HEK293T (cell line): ENCODE data around the gene COLQ.
"Not testable (repeated sequence)": the region's sequence is repeated elsewhere in the genome, so short reads cannot be mapped to it uniquely, and the experiment has no call there.

Experiments used
- CTCF ChIA-PET: fragments of 350-600 bp; formaldehyde crosslinking; extraction: SDS; loops from one replicate; lab custom pipeline; 2021; ENCODE audit warnings: antibody characterized with exemption, inconsistent platforms; lab: Yijun Ruan, JAX
- POLR2A ChIA-PET: fragments of 350-600 bp; formaldehyde crosslinking; extraction: SDS; loops from one replicate; lab custom pipeline; 2020; ENCODE audit warnings: antibody characterized with exemption, inconsistent platforms; lab: Yijun Ruan, JAX
- DNase-seq: peaks from one replicate; pipeline ENCODE4 v3.0.0; 2012; ENCODE audit warnings: mixed read lengths; ENCODE audit errors: extremely low spot score
- ARNT ChIP-seq: fragments of 450-650 bp; IDR thresholded peaks from 2 replicates; pipeline ENCODE4 v1.6.1; 2017; ENCODE audit warnings: mild to moderate bottlenecking
- BHLHE40 ChIP-seq: fragments of 450-650 bp; IDR thresholded peaks from 2 replicates; pipeline ENCODE4 v1.6.1; 2016; ENCODE audit warnings: mild to moderate bottlenecking, moderate library complexity, borderline replicate concordance
- CTBP1 ChIP-seq: fragments of 450-650 bp; IDR thresholded peaks from 2 replicates; pipeline ENCODE4 v1.6.1; 2016; ENCODE audit warnings: borderline replicate concordance
- ELF4 ChIP-seq: fragments of 450-650 bp; IDR thresholded peaks from 2 replicates; pipeline ENCODE4 v1.6.1; 2017; ENCODE audit warnings: antibody characterized with exemption
- FOXA1 ChIP-seq: fragments of 450-650 bp; IDR thresholded peaks from 2 replicates; pipeline ENCODE4 v1.6.1; 2016; ENCODE audit warnings: mild to moderate bottlenecking
- FOXK2 ChIP-seq: fragments of 450-650 bp; IDR thresholded peaks from 2 replicates; pipeline ENCODE4 v1.6.1; 2016; ENCODE audit warnings: mild to moderate bottlenecking
- FOXM1 ChIP-seq: fragments of 450-650 bp; IDR thresholded peaks from 2 replicates; pipeline ENCODE4 v1.6.1; 2017; ENCODE audit warnings: mild to moderate bottlenecking, borderline replicate concordance
- HDGF ChIP-seq: fragments of 450-650 bp; IDR thresholded peaks from 2 replicates; pipeline ENCODE4 v1.6.1; 2017; ENCODE audit warnings: antibody characterized with exemption, borderline replicate concordance
- L3MBTL2 ChIP-seq: fragments of 450-650 bp; conservative IDR thresholded peaks from 2 replicates; pipeline ENCODE4 v1.6.1; 2016; ENCODE audit warnings: mild to moderate bottlenecking
- LEF1 ChIP-seq: fragments of 450-650 bp; IDR thresholded peaks from 2 replicates; pipeline ENCODE4 v1.6.1; 2017; ENCODE audit warnings: mild to moderate bottlenecking, borderline replicate concordance
- NFRKB ChIP-seq: fragments of 450-650 bp; IDR thresholded peaks from 2 replicates; pipeline ENCODE4 v1.6.1; 2016; ENCODE audit warnings: mild to moderate bottlenecking, moderate library complexity
- PKNOX1 ChIP-seq: fragments of 450-650 bp; IDR thresholded peaks from 2 replicates; pipeline ENCODE4 v1.6.1; 2016
- SP1 ChIP-seq: fragments of 450-650 bp; IDR thresholded peaks from 2 replicates; pipeline ENCODE4 v1.6.1; 2017
- SUZ12 ChIP-seq: fragments of 450-650 bp; IDR thresholded peaks from 2 replicates; pipeline ENCODE4 v1.6.1; 2016; ENCODE audit warnings: mild to moderate bottlenecking
- TARDBP ChIP-seq: fragments of 450-650 bp; IDR thresholded peaks from 2 replicates; pipeline ENCODE4 v1.6.1; 2016
- ZNF384 ChIP-seq: fragments of 450-650 bp; IDR thresholded peaks from 2 replicates; pipeline ENCODE4 v1.6.1; 2016

COLQ gene

DNA sequence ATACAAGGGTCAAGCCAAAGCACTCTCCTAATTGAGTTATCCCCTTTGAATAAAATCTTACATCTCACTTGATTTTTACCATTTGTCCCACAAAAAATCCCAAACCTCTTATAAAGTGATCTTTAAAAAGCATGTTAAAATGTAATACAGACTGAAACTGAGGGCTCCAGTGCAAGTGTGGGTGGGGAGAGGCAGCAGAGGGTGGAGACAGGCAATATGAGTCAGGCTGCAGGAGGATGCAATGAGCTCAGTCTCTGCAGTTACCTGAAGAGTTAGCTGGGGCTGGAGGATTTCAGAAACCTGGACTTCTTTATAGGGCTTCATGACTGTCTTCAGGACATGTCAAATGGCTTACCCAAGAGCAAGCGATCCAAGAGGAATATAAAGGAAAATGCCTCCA is 14.2 kb upstream of the COLQ start:
- no peak for DNase-seq
- POLR2A ChIA-PET, result no interaction called here
- TF ChIP-seq CTBP1 (no peak), SP1 (no peak), FOXK2 (no peak), SUZ12 (no peak), HDGF (no peak), FOXM1 (no peak), LEF1 (no peak), ZNF384 (no peak)
- CTCF ChIA-PET, result interaction anchor here (0.6 kb wide), 2 partner anchors 8 to 71 kb away, joined by 3 read pairs; no protein-coding TSS in a partner anchor

GRCh38 chr3:15532614-15533013 is 11.1 kb upstream of the COLQ start:
- DNase-seq, CTCF ChIA-PET, POLR2A ChIA-PET: not testable (repeated sequence)

GRCh38 chr3:15531346-15531745 is 9.8 kb upstream of the COLQ start:
- ChIA-PET CTCF (no interaction called here), POLR2A (no interaction called here)
- TF ChIP-seq FOXK2 (no peak), ARNT (no peak), L3MBTL2 (no peak), LEF1 (no peak), HDGF (no peak), CTBP1 (no peak), NFRKB (no peak), PKNOX1 (no peak), SP1 (no peak), BHLHE40 (no peak)
- no peak for DNase-seq

GRCh38 chr3:15528854-15529537 is 7.5 kb upstream of the COLQ start:
- no peak for DNase-seq
- ChIA-PET CTCF (no interaction called here), POLR2A (no interaction called here)
- TF ChIP-seq FOXA1, result no peak

DNA sequence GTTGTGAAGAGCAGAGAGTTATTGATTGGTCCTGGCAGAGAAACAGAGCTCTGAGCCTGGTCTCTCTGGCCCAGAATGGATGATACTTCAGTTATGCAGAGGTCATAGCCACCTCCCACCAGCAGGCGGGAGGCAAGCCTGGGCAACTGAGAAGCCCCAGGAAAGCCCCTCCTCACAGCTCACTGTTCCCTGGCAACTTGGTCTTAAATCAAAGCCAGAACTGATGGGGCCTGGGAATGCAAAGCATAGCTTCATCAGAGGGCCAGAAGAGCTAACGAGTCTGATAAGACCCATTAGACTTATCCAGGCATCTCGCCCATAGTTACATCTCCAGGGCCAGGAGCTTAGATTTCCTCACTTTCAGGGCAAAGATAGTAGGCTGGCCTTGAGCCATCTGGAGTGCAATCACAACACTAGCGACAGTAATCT is 5.5 kb upstream of the COLQ start:
- TF ChIP-seq SUZ12, result no peak
- TF ChIP-seq SP1, result no peak
- TF ChIP-seq NFRKB, result no peak
- TF ChIP-seq FOXA1, result no peak
- TF ChIP-seq HDGF, result no peak
- TF ChIP-seq L3MBTL2, result no peak
- TF ChIP-seq BHLHE40, result no peak
- no peak for TF ChIP-seq PKNOX1
- TF ChIP-seq ARNT, result no peak
- TF ChIP-seq ELF4, result no peak
- no peak for TF ChIP-seq TARDBP
- TF ChIP-seq ZNF384, result no peak
- TF ChIP-seq CTBP1, result no peak
- TF ChIP-seq LEF1, result no peak
- TF ChIP-seq FOXM1, result no peak
- no peak for TF ChIP-seq FOXK2
- POLR2A ChIA-PET, result no interaction called here
- CTCF ChIA-PET, result interaction anchor here (1.0 kb wide), 1 partner anchor 30 kb away, joined by 3 read pairs; no protein-coding TSS in a partner anchor
- DNase-seq, result peak; percentile 55

- DNase-seq, result no peak
- TF ChIP-seq ZNF384 (no peak), HDGF (no peak), L3MBTL2 (no peak), LEF1 (no peak), ARNT (no peak), PKNOX1 (no peak), TARDBP (no peak), FOXM1 (no peak), NFRKB (no peak), FOXK2 (no peak), BHLHE40 (no peak), CTBP1 (no peak), SP1 (no peak), ELF4 (no peak), FOXA1 (no peak), SUZ12 (no peak)
- POLR2A ChIA-PET, result no interaction called here
- CTCF ChIA-PET, result interaction anchor here (0.6 to 1.0 kb wide), 2 partner anchors 31 to 742 kb away, joined by 3 to 4 read pairs; no protein-coding TSS in a partner anchor
Measured at GRCh38 chr3:15525790-15526189, 4.3 kb upstream of the COLQ start.
